BLaER1 treated with 17β-estradiol and CSF1 and Interleukin-3, amounts not matched to agents 10 nM and 100 nM (cell line): ENCODE results near the gene MS4A15.
A peak's percentile ranks its signal among the peaks of the same experiment; 100 is the strongest.

ENCODE experiments used
- H3K27ac ChIP-seq, 11 experiments: shearing (Covaris generic); formaldehyde crosslinking; 2 replicates each; pipeline ENCODE4 v1.8.1; 2022
- H3K27me3 ChIP-seq, 11 experiments: shearing (Covaris generic); formaldehyde crosslinking; 2 replicates each; pipeline ENCODE4 v1.8.1; 2022
- H3K36me3 ChIP-seq, 11 experiments: shearing (Covaris generic); formaldehyde crosslinking; 2 replicates each; pipeline ENCODE4 v1.8.1; 2022
- H3K4me1 ChIP-seq, 10 experiments: shearing (Covaris generic); formaldehyde crosslinking; 2 replicates each; pipeline ENCODE4 v1.8.1; 2022
- H3K4me2 ChIP-seq, 11 experiments: shearing (Covaris generic); formaldehyde crosslinking; 2 replicates each; pipeline ENCODE4 v1.8.1; 2022
- H3K4me3 ChIP-seq, 10 experiments: shearing (Covaris generic); formaldehyde crosslinking; 2 replicates each; pipeline ENCODE4 v1.8.1; 2022
- H3K9ac ChIP-seq, 11 experiments: shearing (Covaris generic); formaldehyde crosslinking; 2 replicates each; pipeline ENCODE4 v1.8.1; 2022
- H3K9me3 ChIP-seq, 11 experiments: shearing (Covaris generic); formaldehyde crosslinking; replicated peaks in 1 of 11; 2 replicates each; pipeline ENCODE4 v1.8.1; 2022
- H4K20me1 ChIP-seq, 11 experiments: shearing (Covaris generic); formaldehyde crosslinking; 2 replicates each; pipeline ENCODE4 v1.8.1; 2022
- Cebpa-rat ChIP-seq, 11 experiments: shearing (Covaris generic); IDR thresholded peaks; 2 replicates each; pipeline ENCODE4 v1.8.1; 2022

The MS4A15 gene

DNA sequence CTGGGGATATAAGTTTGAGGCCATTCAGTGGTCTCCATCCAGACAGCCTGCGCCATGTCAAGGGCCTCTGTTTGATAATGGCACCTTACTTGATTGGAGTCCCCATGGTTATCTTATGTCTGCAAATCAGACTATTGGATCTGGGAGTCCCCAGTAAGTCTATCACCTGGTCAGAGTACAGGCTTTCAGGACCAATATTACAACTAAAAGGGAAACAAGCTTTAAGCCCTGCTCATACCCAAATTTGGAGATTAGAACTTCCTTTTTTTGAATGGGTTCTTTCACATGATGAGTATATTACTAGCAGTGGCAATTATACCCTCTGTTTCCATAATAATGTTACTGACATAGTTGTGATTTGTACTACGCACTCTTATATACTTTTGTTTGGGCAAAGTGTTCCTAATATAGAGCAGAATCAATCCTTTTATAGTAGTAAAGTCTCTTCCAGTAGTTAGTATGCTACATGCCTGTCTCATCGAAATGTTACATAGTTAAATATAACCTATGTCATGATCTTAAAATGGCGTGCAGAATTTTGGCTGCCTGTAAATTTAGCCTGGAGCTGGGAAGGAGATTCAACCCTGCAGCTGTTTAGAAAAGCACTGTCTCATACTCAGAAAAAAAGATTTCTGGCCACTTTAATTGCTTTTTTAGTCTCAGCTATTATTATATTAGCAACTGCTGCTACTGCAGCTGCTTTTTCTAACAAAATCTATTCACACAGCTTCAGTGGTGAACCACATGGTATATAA is 4.9 kb downstream of the MS4A15 start:
- no peak overlapping the region for H3K27ac ChIP-seq
- H3K9ac ChIP-seq = no peak overlapping the region
- peaks cover 23 to 36% (median 27%) of the 10 kb centered on the region in 10 experiments for H3K4me1 ChIP-seq
- H3K27me3 ChIP-seq = peaks cover 0 to 19% (median 0%) of the 10 kb centered on the region in 11 experiments; a peak in 5 of 22 replicates
- no peak for TF ChIP-seq Cebpa-rat (IDR thresholded peaks at IDR 0.05)
- H3K4me2 ChIP-seq = peak overlapping the region in 3 of 11 experiments; percentile 11 to 58 (median 18); a peak in 3 of 22 replicates
- no peak overlapping the region for H3K4me3 ChIP-seq
- peaks cover 0 to 9% (median 0%) of the 10 kb centered on the region in 11 experiments; a peak in 2 of 22 replicates for H4K20me1 ChIP-seq
- H3K36me3 ChIP-seq = no peaks in the 10 kb centered on the region
- no peaks in the 10 kb centered on the region for H3K9me3 ChIP-seq

DNA sequence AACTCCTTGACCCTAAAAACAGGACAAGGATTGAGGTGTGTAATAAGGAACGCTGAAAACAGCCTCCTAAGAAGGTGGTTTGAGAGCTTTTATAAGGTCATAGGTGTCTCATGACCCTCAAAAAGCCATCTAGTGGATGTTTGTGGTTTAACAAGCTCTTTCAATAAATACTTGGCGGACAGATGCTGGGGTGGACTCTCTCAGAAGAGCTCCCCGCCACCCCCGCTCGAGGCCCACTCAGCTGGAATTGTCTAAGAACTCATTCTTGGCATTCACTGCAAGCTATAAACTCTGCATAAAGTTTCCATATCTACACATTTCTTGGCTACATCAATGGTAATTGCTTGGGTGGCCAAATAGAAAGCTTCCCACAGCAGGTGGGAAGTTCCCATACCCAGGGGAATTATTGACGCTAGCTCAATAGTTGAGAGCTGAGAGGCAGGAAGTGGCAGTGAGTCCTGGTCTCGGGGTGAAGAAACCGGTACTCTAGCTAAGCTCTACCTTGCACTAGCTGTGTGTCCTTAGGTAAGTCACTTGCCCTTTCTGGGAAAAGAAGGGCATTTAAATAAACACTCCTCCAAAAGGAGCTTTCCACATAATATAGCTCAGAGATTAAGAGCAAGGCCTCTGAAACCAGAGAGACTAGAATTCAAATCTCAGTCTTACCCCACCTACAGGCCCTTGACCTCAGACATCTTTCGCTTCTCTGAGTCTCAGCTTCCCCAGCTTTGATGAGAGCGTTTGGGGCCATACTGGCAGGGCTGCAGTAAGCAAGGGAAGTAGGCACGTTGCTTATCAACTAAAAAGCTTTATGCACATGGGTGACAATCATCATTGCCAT is 6.4 kb downstream of the MS4A15 start:
- no peak overlapping the region for H3K4me3 ChIP-seq
- H3K9ac ChIP-seq = no peak overlapping the region
- H3K36me3 ChIP-seq = no peaks in the 10 kb centered on the region
- TF ChIP-seq Cebpa-rat (IDR thresholded peaks at IDR 0.05) = no peak
- peaks cover 23 to 36% (median 27%) of the 10 kb centered on the region in 10 experiments for H3K4me1 ChIP-seq
- peaks cover 0 to 9% (median 0%) of the 10 kb centered on the region in 11 experiments; a peak in 1 of 22 replicates for H4K20me1 ChIP-seq
- peaks cover 0 to 17% (median 0%) of the 10 kb centered on the region in 11 experiments; a peak in 5 of 22 replicates for H3K27me3 ChIP-seq
- H3K4me2 ChIP-seq = peak overlapping the region in 8 of 11 experiments; percentile 2 to 42 (median 36); a peak in 12 of 22 replicates
- H3K9me3 ChIP-seq = no peaks in the 10 kb centered on the region
- no peak overlapping the region for H3K27ac ChIP-seq

DNA sequence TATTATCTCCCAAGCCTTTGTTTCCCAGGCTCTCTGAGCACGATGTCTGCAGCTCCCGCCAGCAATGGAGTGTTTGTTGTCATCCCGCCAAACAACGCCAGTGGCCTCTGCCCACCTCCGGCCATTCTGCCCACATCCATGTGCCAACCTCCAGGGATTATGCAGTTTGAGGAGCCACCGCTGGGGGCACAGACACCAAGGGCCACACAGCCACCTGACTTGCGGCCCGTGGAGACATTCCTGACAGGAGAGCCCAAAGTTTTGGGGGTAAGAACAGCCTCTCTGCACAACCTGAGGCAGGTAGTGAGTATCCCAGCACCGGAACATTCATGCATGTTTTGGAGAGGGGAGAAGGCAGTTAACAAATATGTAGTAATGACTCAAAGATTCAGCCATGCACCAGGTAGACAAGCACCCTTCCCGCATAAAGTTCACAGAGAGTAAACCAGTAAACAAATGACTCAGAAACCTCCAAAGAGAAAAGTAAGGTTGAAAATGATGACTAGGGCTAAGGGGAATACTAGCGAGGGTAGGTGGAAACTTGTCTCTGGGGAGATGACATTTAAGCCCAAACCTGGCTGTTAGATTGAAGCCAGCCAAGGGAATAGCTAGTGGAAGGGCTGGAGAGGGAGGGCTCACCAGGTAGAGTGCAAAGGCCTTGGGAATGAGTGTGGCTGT is 7.2 kb downstream of the MS4A15 start:
- Histone ChIP-seq H3K4me2 (peak overlapping the region in 2 of 11 experiments; percentile 35 to 42; a peak in 1 of 22 replicates), H3K9me3 (no peaks in the 10 kb centered on the region), H3K36me3 (no peaks in the 10 kb centered on the region), H3K9ac (no peak overlapping the region), H3K4me1 (peaks cover 23 to 34% (median 28%) of the 10 kb centered on the region in 10 experiments), H3K27me3 (peaks cover 0 to 9% (median 0%) of the 10 kb centered on the region in 11 experiments; a peak in 5 of 22 replicates), H3K27ac (no peak overlapping the region), H4K20me1 (peaks cover 0 to 9% (median 0%) of the 10 kb centered on the region in 11 experiments; a peak in 1 of 22 replicates), H3K4me3 (no peak overlapping the region)
- TF ChIP-seq Cebpa-rat (IDR thresholded peaks at IDR 0.05) = no peak

DNA sequence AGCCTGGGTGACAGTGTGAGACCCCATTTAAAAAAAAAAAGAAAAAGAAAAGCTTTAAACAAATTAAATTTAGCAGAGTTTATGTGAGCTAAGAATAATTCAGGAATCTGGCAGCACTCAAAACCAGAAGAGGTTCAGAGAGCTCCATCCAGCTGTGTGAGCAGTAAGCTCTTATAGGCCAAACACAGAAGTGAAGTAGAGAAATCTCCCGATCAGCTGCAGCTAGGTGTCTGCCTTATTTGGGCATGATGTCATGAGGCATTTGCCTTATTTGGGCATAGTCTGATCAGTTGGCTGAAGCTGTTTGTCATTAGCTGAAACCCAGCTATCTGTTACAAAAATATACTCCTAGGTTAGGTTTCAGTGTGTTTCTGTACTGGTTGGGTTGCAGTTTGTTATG is 8.2 kb downstream of the MS4A15 start:
- no peak for TF ChIP-seq Cebpa-rat (IDR thresholded peaks at IDR 0.05)
- Histone ChIP-seq H3K36me3 (no peaks in the 10 kb centered on the region), H3K9ac (no peak overlapping the region), H3K27ac (no peak overlapping the region), H3K4me3 (no peak overlapping the region), H3K4me2 (no peak overlapping the region), H3K4me1 (peaks cover 12 to 24% (median 18%) of the 10 kb centered on the region in 10 experiments), H3K9me3 (no peaks in the 10 kb centered on the region), H4K20me1 (peaks cover 0 to 4% (median 0%) of the 10 kb centered on the region in 11 experiments; a peak in 1 of 22 replicates), H3K27me3 (peaks cover 0 to 5% (median 0%) of the 10 kb centered on the region in 11 experiments; a peak in 5 of 22 replicates)

DNA sequence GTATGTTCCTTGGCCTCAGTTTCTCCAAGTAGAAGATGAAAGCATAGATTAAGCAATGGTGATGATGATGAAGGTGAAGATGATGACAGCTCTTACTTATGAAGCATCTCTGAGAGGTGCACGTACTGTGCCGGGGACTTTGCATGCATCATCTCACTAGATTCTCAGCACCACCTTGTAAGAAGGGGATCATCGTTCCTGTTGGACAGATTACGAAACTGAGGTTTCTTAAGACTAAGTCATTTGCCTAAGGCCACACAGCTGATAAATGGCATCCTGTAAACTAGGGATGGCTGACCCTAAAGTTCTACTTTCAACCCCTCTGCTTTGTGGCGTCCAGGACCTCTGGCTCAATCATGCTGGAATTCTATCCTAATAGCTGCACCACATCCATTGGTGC is 8.7 kb downstream of the MS4A15 start:
- TF ChIP-seq Cebpa-rat (IDR thresholded peaks at IDR 0.05) = no peak
- H3K36me3 ChIP-seq = no peaks in the 10 kb centered on the region
- no peak overlapping the region for H3K27ac ChIP-seq
- H3K27me3 ChIP-seq = peaks cover 0 to 4% (median 0%) of the 10 kb centered on the region in 11 experiments; a peak in 4 of 22 replicates
- H4K20me1 ChIP-seq = no peaks in the 10 kb centered on the region
- H3K9ac ChIP-seq = no peak overlapping the region
- H3K4me2 ChIP-seq = no peak overlapping the region
- H3K4me3 ChIP-seq = no peak overlapping the region
- H3K4me1 ChIP-seq = peaks cover 7 to 19% (median 13%) of the 10 kb centered on the region in 10 experiments; a peak in 18 of 20 replicates
- H3K9me3 ChIP-seq = no peaks in the 10 kb centered on the region

DNA sequence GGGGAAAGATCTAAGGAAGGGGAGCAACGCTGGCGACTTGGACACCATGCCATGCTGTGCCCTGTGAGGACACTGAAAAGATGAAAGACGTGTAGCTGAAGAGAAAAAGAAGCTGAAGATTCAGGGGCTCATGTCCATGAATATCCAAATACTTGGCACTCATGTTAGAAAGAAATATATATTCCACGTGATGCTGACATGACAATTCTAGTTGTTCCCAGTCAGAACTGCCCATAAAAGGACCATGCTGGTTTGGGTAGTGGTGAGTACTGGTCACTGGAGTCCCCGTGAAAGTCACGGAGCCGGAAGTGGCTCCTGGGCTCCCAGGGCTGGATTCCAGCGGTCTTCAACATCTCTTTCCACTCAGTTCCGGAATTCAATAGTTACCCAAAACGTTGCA is 9.9 kb downstream of the MS4A15 start:
- Histone ChIP-seq H3K4me1 (peaks cover 5 to 19% (median 10%) of the 10 kb centered on the region in 10 experiments; a peak in 17 of 20 replicates), H3K4me3 (no peak overlapping the region)

DNA sequence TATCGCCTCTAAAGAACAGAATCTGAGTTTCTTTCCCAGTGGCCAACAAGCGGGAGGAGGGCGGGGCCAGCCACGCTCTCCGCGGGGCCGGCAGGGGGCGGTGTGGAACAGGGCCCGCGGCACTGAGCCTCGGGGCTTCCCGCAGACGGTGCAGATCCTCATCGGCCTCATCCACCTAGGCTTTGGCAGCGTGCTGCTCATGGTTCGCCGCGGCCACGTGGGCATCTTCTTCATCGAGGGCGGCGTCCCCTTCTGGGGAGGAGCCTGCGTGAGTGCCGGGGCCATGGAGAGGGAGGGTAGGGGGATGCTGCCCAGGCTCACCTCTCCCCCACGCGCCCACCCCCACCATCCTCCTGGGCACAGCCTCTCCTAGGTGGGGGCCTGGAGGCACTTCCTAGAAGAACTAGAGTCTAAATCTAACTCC is 10.7 kb downstream of the MS4A15 start:
- Histone ChIP-seq H4K20me1 (no peaks in the 10 kb centered on the region), H3K27ac (no peak overlapping the region), H3K4me3 (no peak overlapping the region), H3K27me3 (no peaks in the 10 kb centered on the region), H3K4me2 (no peak overlapping the region), H3K4me1 (peaks cover 0 to 28% (median 18%) of the 10 kb centered on the region in 10 experiments; a peak in 16 of 20 replicates), H3K9me3 (no peaks in the 10 kb centered on the region), H3K36me3 (no peaks in the 10 kb centered on the region), H3K9ac (no peak overlapping the region)
- TF ChIP-seq Cebpa-rat (IDR thresholded peaks at IDR 0.05) = no peak

More for the DNA sequence above, 9.9 kb downstream of the MS4A15 start:
- H3K36me3 ChIP-seq = no peaks in the 10 kb centered on the region
- no peaks in the 10 kb centered on the region for H3K9me3 ChIP-seq
- no peaks in the 10 kb centered on the region for H4K20me1 ChIP-seq
- H3K4me2 ChIP-seq = no peak overlapping the region
- H3K9ac ChIP-seq = no peak overlapping the region
- no peak overlapping the region for H3K27ac ChIP-seq
- no peak for TF ChIP-seq Cebpa-rat (IDR thresholded peaks at IDR 0.05)
- no peaks in the 10 kb centered on the region for H3K27me3 ChIP-seq

DNA sequence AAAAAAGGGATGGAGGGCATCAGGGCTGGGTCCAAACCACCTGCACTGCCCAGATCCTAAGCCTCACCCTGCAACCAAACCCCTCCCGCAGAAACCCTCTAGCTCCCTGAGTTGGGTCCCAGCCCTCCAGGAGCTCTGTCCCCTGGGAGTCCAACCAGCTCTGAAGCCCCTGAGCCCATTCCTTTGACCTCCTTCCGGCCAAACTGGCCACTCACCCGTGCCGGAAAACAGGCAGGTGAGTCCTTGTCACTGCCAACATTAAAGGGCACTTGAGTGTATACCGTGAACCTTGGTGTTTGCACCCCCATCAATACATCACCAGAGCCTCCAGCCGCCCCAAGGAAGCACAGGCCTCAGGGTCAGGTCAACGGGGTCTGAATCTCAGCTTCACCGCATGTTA is 11.5 kb downstream of the MS4A15 start:
- H4K20me1 ChIP-seq = no peaks in the 10 kb centered on the region
- no peak overlapping the region for H3K9ac ChIP-seq
- H3K27me3 ChIP-seq = no peaks in the 10 kb centered on the region
- no peak for TF ChIP-seq Cebpa-rat (IDR thresholded peaks at IDR 0.05)
- no peaks in the 10 kb centered on the region for H3K9me3 ChIP-seq
- H3K4me3 ChIP-seq = no peak overlapping the region
- peaks cover 4 to 28% (median 21%) of the 10 kb centered on the region in 10 experiments; a peak in 19 of 20 replicates for H3K4me1 ChIP-seq
- H3K27ac ChIP-seq = no peak overlapping the region
- no peak overlapping the region for H3K4me2 ChIP-seq
- no peaks in the 10 kb centered on the region for H3K36me3 ChIP-seq
